ENCODE measurements around the gene CAMTA1. TPM values are rescaled to one million over a fixed set of nuclear protein-coding genes. Genes with fewer than 3 reads are reported as not detected.

CAMTA1 gene
- total RNA-seq, 3 donors from 2014 or later: 73.4 to 114 (median 82.6) TPM

DNA sequence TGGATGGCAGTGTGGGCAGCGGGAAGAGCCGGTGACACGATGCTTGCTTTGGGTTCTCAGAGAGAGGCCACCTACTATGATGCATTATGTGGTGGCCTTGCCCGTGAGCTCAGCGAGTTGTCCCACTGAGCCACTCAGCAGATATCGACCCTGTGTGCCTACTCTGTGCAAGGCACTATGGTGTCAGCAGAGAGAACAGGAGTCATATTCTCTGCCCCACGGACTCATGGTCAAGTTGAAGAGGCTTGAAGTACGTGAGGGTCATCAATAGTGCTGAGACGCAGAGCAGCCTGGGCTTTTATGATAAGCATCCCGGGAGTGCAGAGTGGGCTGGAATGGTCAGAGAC, 466.2 kb downstream of the CAMTA1 start:
- TF ChIP-seq, protein P1, sequence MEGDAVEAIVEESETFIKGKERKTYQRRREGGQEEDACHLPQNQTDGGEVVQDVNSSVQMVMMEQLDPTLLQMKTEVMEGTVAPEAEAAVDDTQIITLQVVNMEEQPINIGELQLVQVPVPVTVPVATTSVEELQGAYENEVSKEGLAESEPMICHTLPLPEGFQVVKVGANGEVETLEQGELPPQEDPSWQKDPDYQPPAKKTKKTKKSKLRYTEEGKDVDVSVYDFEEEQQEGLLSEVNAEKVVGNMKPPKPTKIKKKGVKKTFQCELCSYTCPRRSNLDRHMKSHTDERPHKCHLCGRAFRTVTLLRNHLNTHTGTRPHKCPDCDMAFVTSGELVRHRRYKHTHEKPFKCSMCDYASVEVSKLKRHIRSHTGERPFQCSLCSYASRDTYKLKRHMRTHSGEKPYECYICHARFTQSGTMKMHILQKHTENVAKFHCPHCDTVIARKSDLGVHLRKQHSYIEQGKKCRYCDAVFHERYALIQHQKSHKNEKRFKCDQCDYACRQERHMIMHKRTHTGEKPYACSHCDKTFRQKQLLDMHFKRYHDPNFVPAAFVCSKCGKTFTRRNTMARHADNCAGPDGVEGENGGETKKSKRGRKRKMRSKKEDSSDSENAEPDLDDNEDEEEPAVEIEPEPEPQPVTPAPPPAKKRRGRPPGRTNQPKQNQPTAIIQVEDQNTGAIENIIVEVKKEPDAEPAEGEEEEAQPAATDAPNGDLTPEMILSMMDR (IDR thresholded peaks at IDR 0.05): no peak
- DNase-seq: no peak
- H3K4me1 ChIP-seq (ENCODE audit: low read depth): no peaks in the 10 kb centered on the region

DNA sequence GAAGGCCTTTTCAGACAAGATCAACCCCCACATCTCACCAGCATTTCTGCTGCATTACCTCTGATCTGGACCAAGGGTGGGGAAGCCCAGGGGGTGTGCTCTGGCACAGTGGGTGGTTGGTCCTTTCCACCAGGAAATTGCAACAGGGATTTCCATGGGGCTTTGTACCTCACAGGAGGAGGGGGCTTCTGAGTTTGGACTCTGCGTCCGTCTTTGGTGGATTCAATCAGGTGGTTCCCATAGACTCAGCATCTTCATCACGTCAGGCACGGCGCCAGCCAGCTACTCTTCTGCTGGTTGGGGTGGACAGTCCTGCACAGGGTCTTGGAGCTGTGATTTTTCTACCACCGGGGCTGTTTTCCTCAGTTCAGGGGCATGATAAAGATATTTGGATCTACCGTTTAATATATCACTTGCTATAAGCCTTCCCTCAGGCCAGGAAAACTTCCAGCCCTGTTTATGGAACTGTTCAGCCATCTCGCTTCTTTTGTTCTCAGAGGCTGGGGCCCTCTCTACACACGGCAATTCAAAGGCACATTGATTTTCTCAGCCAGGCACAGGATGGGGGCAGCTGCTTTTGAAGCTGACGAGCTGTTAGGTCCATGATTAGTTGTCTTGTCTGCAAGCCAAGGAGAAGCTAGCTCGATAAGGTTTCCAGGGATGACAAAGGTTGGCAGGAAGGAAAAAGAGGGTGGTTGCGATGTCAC, 467.3 kb downstream of the CAMTA1 start:
- no peaks in the 10 kb centered on the region for H3K36me3 ChIP-seq (ENCODE audit: low read depth)
- H3K9me3 ChIP-seq: no peaks in the 10 kb centered on the region
- intact Hi-C loops (cut with DNase I, micrococcal nuclease): no loop called here

More for the DNA sequence above, 466.2 kb downstream of the CAMTA1 start:
- H3K4me3 ChIP-seq: no peak overlapping the region
- H3K9me3 ChIP-seq: no peaks in the 10 kb centered on the region
- intact Hi-C loops (cut with DNase I, micrococcal nuclease): no loop called here
- H3K36me3 ChIP-seq (ENCODE audit: low read depth): no peaks in the 10 kb centered on the region
- no peak for ATAC-seq

DNA sequence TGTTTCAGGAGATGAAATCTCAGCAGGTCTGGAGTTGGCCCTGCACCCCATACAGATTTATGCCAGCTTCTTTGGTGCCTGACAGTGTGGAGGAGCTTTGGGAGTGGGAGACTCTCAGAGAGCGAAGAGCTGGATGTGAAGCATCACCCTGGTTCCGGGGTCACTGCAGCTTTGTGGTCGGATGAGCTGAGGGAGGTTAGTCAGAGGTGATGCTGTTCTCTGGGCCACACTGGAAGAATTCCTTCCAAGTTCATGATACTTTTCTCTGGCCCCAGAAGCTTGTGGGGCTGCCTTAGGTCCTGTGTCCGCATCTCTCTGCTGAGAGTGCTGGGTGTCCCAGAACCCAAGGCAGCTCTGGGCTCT, 467.8 kb downstream of the CAMTA1 start:
- Histone ChIP-seq H3K4me3 (no peak overlapping the region), H3K4me1 (ENCODE audit: low read depth) (no peaks in the 10 kb centered on the region), H3K9me3 (no peaks in the 10 kb centered on the region), H3K36me3 (ENCODE audit: low read depth) (no peaks in the 10 kb centered on the region)
- intact Hi-C loops (cut with DNase I, micrococcal nuclease): no loop called here
- DNase-seq: no peak
- ATAC-seq: no peak
- TF ChIP-seq, protein P1 (IDR thresholded peaks at IDR 0.05): no peak

More for the DNA sequence above, 467.3 kb downstream of the CAMTA1 start:
- no peak for DNase-seq
- Histone ChIP-seq H3K4me3 (no peak overlapping the region), H3K4me1 (ENCODE audit: low read depth) (no peaks in the 10 kb centered on the region)
- TF ChIP-seq, protein P1 (IDR thresholded peaks at IDR 0.05): no peak
- ATAC-seq: no peak

DNA sequence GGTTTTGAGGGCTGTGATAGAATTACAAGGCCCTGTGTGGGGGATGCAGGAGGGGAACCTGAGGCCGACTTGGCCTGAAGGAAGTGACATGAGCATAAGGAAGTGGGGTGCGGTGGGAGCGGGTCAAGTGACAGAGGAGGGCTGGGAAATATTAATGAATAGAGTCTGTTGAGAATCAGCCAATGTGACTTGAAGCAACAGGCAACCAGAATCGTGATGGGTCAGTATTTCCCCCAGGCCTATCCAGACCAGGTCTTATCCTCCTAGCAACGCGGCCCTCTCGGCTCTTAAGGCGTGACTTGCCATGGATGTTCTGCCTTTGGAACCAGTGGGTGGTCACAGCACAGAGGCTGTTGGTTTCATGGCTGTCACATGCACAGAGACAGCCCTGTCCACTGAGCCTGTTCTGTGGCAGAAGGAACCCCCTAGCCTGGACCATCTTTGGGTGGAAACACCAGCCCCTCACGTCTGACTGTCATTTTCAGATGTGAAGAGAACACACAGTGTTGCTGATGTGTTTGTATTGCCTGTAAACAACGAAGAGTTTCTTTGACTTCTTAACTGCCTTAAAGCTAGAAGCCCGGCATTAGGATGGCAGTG, 468.8 kb downstream of the CAMTA1 start:
- ATAC-seq (no peak), DNase-seq (no peak)
- H3K4me1 ChIP-seq (ENCODE audit: low read depth): no peaks in the 10 kb centered on the region
- no peaks in the 10 kb centered on the region for H3K36me3 ChIP-seq (ENCODE audit: low read depth)
- H3K9me3 ChIP-seq: no peaks in the 10 kb centered on the region
- TF ChIP-seq, protein P1 (IDR thresholded peaks at IDR 0.05): no peak
- no peak overlapping the region for H3K4me3 ChIP-seq
- intact Hi-C loops (cut with DNase I, micrococcal nuclease): no loop called here

DNA sequence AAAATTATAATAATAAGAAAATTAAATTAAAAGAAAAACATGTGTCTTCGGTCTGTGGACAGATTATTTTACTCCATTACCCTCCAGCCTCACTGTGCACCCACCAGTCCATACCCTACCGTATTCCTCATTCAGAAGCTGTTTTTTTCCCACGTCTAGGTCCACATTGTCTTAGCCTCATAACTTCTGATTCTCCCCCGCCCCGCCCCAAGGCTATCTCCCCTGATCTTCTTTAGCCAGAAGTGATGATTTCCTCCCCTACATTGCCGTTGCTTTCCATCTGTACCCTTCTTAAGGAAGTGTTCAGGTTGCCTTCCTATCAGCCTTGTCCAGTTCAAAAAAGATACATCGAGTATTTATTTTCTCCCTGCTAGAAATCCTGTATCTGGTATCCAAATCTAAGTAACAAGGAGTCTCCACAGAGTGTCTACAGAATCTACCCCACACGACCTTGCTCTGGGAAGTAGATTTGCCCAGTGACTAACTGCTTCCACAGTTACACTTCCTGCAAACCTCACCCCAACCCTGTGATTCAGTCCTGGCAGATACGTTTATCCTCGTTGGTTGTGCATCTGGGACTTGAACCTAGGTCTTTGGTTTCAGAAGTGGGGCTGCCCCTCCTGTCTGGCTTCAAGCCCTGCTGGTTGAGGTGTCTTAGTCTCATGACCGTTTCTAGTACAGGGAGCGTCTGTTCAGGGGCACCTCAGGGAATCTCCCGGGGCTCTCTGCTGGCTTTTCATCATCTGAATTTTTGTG, 470.2 kb downstream of the CAMTA1 start:
- DNase-seq: no peak

More for the DNA sequence above, 470.2 kb downstream of the CAMTA1 start:
- intact Hi-C loops (cut with DNase I, micrococcal nuclease): no loop called here
- H3K4me1 ChIP-seq (ENCODE audit: low read depth): no peaks in the 10 kb centered on the region
- H3K36me3 ChIP-seq (ENCODE audit: low read depth): no peaks in the 10 kb centered on the region
- peak; percentile 66 for ATAC-seq
- TF ChIP-seq, protein P1 (IDR thresholded peaks at IDR 0.05): no peak
- no peaks in the 10 kb centered on the region for H3K9me3 ChIP-seq
- no peak overlapping the region for H3K4me3 ChIP-seq

Measured in mucosa of descending colon (tissue), 3 donors.